GM12878 (cell line): Measurements from ENCODE around the gene LRRN1. TPM values are rescaled to one million over a fixed set of nuclear protein-coding genes. Genes with fewer than 3 reads are reported as not detected.

Experiments
- ATAC-seq: fragments of 200-7000 bp; cut with Tn5 transposase; 3 replicates; pipeline ENCODE4 v1.9.1; 2020; ENCODE audit warnings: mild to moderate bottlenecking, moderate library complexity
- BruUV-seq: library from RNA; stranded (reverse); fragments of 400-500 nt; replicated peaks from 2 replicates; lab custom pipeline; 2021; lab: Mats Ljungman, UMichigan
- CTCF ChIA-PET: fragments of 300-600 bp; sonication (Branson Sonifier 250); formaldehyde crosslinking; extraction: SDS; loops from one replicate; lab custom pipeline; 2021; ENCODE audit warnings: inconsistent platforms; lab: Yijun Ruan, JAX
- POLR2A ChIA-PET: fragments of 350-600 bp; formaldehyde crosslinking; extraction: SDS; loops from one replicate; lab custom pipeline; 2021; ENCODE audit warnings: inconsistent platforms; lab: Charles Lee
- RAD21 ChIA-PET: fragments of 300-600 bp; sonication (Branson Sonifier 250); formaldehyde crosslinking; loops from one replicate; lab custom pipeline; 2023; ENCODE audit warnings: antibody characterized with exemption; ENCODE audit not compliant: unreplicated experiment; lab: Charles Lee
- SMC1A ChIA-PET: fragments of 300-600 bp; sonication (Branson Sonifier 250); formaldehyde crosslinking; loops from one replicate; lab custom pipeline; 2023; ENCODE audit not compliant: unreplicated experiment, uncharacterized antibody; lab: Charles Lee
- DNase-seq: peaks from one replicate; pipeline ENCODE4 v3.0.0-alpha.2; 2011; ENCODE audit warnings: low read depth, low spot score
- FAIRE-seq: peaks from 3 replicates; lab custom pipeline; 2011; peaks lifted over from hg19 to GRCh38; lab: Jason Lieb, UNC
- H2AFZ ChIP-seq: 2 replicates; pipeline ENCODE4 v1.6.0; 2011; ENCODE audit warnings: low read depth, low read length, control low read depth; ENCODE audit not compliant: control insufficient read depth
- H3K27ac ChIP-seq: 2 replicates; pipeline ENCODE4 v1.5.1; 2011; ENCODE audit warnings: control low read depth; ENCODE audit not compliant: control insufficient read depth, insufficient read depth
- H3K27me3 ChIP-seq, 2 experiments: replicated peaks in 1 of 2; 2 replicates each; pipeline versions ENCODE4 v1.6.0 to v1.6.1; 2011; ENCODE audit warnings: low read length in 1 of 2; ENCODE audit not compliant: control insufficient read depth in 2 of 2, insufficient read depth in 2 of 2
- H3K36me3 ChIP-seq, 2 experiments: 2 replicates each; pipeline ENCODE4 v1.5.1; 2011; ENCODE audit warnings: low read length in 1 of 2; ENCODE audit not compliant: control insufficient read depth in 2 of 2, insufficient read depth in 2 of 2
- H3K4me1 ChIP-seq: 2 replicates; pipeline ENCODE4 v1.6.1; 2011; ENCODE audit warnings: mild to moderate bottlenecking, low read length, moderate library complexity, mixed read lengths; ENCODE audit not compliant: control insufficient read depth, insufficient read depth
- H3K4me2 ChIP-seq: 2 replicates; pipeline ENCODE4 v1.6.0; 2011; ENCODE audit warnings: control low read depth; ENCODE audit not compliant: control insufficient read depth, insufficient read depth
- H3K4me3 ChIP-seq: fragments of 200-600 bp; sonication (generic); 2 replicates; pipeline ENCODE4 v1.5.1; 2016
- H3K79me2 ChIP-seq: 2 replicates; pipeline ENCODE4 v1.6.0; 2011; ENCODE audit warnings: low read length; ENCODE audit not compliant: control insufficient read depth, insufficient read depth
- H3K9ac ChIP-seq: 2 replicates; pipeline ENCODE4 v1.8.0; 2011; ENCODE audit warnings: low read length, control low read depth, mixed read lengths; ENCODE audit not compliant: control insufficient read depth, insufficient read depth
- H3K9me3 ChIP-seq: replicated peaks from 3 replicates; pipeline ENCODE4 v1.5.1; 2011; ENCODE audit warnings: mild to moderate bottlenecking, low read length; ENCODE audit not compliant: control insufficient read depth, insufficient read depth
- H4K20me1 ChIP-seq: 2 replicates; pipeline ENCODE4 v1.6.0; 2011; ENCODE audit not compliant: control insufficient read depth, insufficient read depth
- BHLHE40 ChIP-seq, 2 experiments: fragments of 450-650 bp in 1 of 2; IDR thresholded peaks; 2 replicates each; pipeline ENCODE4 v1.6.1; 2011 to 2017; ENCODE audit warnings: low read depth in 2 of 2, borderline replicate concordance in 1 of 2, improper control_type of control experiment in 1 of 2, low read length in 1 of 2, mild to moderate bottlenecking in 1 of 2
- CHD4 ChIP-seq: fragments of 200-600 bp; sonication (generic); IDR thresholded peaks from 2 replicates; pipeline ENCODE4 v1.6.1; 2016; ENCODE audit warnings: mild to moderate bottlenecking
- JUNB ChIP-seq: IDR thresholded peaks from 2 replicates; pipeline ENCODE4 v1.6.1; 2016; ENCODE audit warnings: antibody characterized with exemption, mild to moderate bottlenecking
- KLF5 ChIP-seq: fragments of 450-650 bp; IDR thresholded peaks from 2 replicates; pipeline ENCODE4 v1.6.1; 2014; ENCODE audit warnings: mild to moderate bottlenecking; ENCODE audit not compliant: partially characterized antibody
- SMC3 ChIP-seq: IDR thresholded peaks from 2 replicates; pipeline ENCODE4 v1.6.1; 2011; ENCODE audit warnings: low read length, improper control_type of control experiment, borderline replicate concordance
- STAT3 ChIP-seq: IDR thresholded peaks from 2 replicates; pipeline ENCODE4 v1.6.1; 2011; ENCODE audit warnings: low read depth, low read length, improper control_type of control experiment
- USF1 ChIP-seq: IDR thresholded peaks from 2 replicates; pipeline ENCODE4 v1.6.1; 2011; ENCODE audit warnings: borderline replicate concordance, low read depth, mild to moderate bottlenecking, moderate library complexity, mixed read lengths, low read length; ENCODE audit not compliant: insufficient read depth; ENCODE audit errors: extremely low read length
- ZNF592 ChIP-seq: fragments of 450-650 bp; IDR thresholded peaks from 2 replicates; pipeline ENCODE4 v1.6.1; 2017; ENCODE audit warnings: mild to moderate bottlenecking, moderate library complexity
- ZZZ3 ChIP-seq: IDR thresholded peaks from 2 replicates; pipeline ENCODE4 v1.6.1; 2011; ENCODE audit warnings: low read depth; ENCODE audit not compliant: control insufficient read depth, insufficient read length
- WGBS: methylation state at CpG from one replicate; pipeline ENCODE4 v1.1.6; 2016; ENCODE audit warnings: low lambda C conversion rate; ENCODE audit not compliant: insufficient replicate concordance, insufficient coverage; ENCODE audit errors: missing lambda C conversion rate; 5-methylcytosine and 5-hydroxymethylcytosine counted together
- in situ Hi-C: fragments of 300-500 bp; cut with MboI; formaldehyde crosslinking; loops from 9 replicates; pipeline ENCODE4 v1.14.3; 2018; ENCODE audit warnings: mixed read lengths
- intact Hi-C: fragments of 100-400 bp; cut with micrococcal nuclease; formaldehyde crosslinking; loops from one replicate; pipeline ENCODE4 v1.14.2; 2022; ENCODE audit not compliant: unreplicated experiment
- polyA plus RNA-seq, 11 experiments: library from polyadenylated mRNA; depleted of rRNA in 4 of 11; unstranded in 6 of 11; stranded (reverse) in 5 of 11; fragments of >200 nt; fragmentation: Nextera tagmentation in 4 of 11; fragmentation: Illumina TruSeq in 1 of 11; extraction: Ambion mirVana in 4 of 11; extraction: Trizol in 1 of 11; gene quantifications; 1 replicate in 1 of 11; 2 replicates in 10 of 11; pipeline versions ENCODE4 v1.2.1 to v1.2.3, GENCODE V29; 2011 to 2016; ENCODE audit warnings: inconsistent platforms in 2 of 11, missing spikeins in 2 of 11, low read depth in 1 of 11
- total RNA-seq, 4 experiments: library from RNA; depleted of rRNA in 3 of 4; stranded (reverse); fragments of >200 nt in 3 of 4; fragmentation: Illumina TruSeq in 1 of 4; extraction: Trizol in 1 of 4; gene quantifications; 2 replicates each; pipeline versions ENCODE4 v1.2.1 to v1.2.3, GENCODE V29; 2013 to 2021
- TF ChIP-seq, protein P1 (sequence below): fragments of 450-650 bp; conservative IDR thresholded peaks from 2 replicates; pipeline ENCODE4 v1.6.1; 2017; ENCODE audit warnings: mild to moderate bottlenecking, moderate library complexity
- TF ChIP-seq, protein P2 (sequence below): IDR thresholded peaks from 2 replicates; pipeline ENCODE4 v1.6.1; 2011; ENCODE audit warnings: low read depth, mild to moderate bottlenecking, low read length, moderate library complexity, borderline replicate concordance; ENCODE audit errors: extremely low read depth
- TF ChIP-seq, protein P3 (sequence below): fragments of 450-650 bp; IDR thresholded peaks from 2 replicates; pipeline ENCODE4 v1.6.1; 2017; ENCODE audit warnings: mild to moderate bottlenecking

Gene LRRN1
- total and polyA plus RNA-seq, 10 of the 15 experiments (the other 5 are each of a cell fraction or from before 2014, with no cell fraction given), result 0.01 to 0.04 TPM; not detected in 8

DNA sequence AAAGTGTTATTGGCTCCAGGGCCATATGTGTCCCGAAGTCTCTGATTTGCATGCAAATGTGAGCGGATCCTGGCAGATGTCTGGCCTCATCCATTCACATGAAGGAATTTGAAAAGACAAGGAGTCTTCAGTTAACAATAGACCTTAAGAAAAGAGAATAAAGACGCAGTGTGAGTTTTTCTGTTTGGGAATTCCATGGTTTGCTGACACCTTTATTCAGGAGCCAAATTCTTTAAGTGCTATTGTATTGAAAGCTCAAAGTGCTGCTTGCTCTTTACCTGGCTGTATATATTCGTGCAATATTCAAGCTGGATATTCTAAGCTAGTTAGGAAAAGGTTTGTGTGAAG, 2.2 kb downstream of the LRRN1 start:
- no peak for ATAC-seq
- no peak overlapping the region for H3K4me2 ChIP-seq
- H3K79me2 ChIP-seq, result no peaks in the 10 kb centered on the region
- in situ Hi-C loops (no loop called here), intact Hi-C loops (no loop called here)
- FAIRE-seq, result no peak
- no peak overlapping the region for H3K27ac ChIP-seq
- 50% methylated on average over 4 of the region's 4 CpGs for WGBS
- no peak overlapping the region for H2AFZ ChIP-seq
- no peak for DNase-seq
- RAD21 ChIA-PET, result no interaction called here
- TF ChIP-seq, protein P1, sequence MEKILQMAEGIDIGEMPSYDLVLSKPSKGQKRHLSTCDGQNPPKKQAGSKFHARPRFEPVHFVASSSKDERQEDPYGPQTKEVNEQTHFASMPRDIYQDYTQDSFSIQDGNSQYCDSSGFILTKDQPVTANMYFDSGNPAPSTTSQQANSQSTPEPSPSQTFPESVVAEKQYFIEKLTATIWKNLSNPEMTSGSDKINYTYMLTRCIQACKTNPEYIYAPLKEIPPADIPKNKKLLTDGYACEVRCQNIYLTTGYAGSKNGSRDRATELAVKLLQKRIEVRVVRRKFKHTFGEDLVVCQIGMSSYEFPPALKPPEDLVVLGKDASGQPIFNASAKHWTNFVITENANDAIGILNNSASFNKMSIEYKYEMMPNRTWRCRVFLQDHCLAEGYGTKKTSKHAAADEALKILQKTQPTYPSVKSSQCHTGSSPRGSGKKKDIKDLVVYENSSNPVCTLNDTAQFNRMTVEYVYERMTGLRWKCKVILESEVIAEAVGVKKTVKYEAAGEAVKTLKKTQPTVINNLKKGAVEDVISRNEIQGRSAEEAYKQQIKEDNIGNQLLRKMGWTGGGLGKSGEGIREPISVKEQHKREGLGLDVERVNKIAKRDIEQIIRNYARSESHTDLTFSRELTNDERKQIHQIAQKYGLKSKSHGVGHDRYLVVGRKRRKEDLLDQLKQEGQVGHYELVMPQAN, result no peak
- TF ChIP-seq STAT3 (no peak), CHD4 (no peak), ZNF592 (no peak), KLF5 (no peak), ZZZ3 (no peak), USF1 (no peak), SMC3 (no peak), JUNB (no peak), BHLHE40 (IDR thresholded peaks at IDR 0.05; ENCODE audit: borderline replicate concordance in 1 of 2, low read depth in 2 of 2, low read length in 1 of 2) (no peak)
- TF ChIP-seq, protein P2, sequence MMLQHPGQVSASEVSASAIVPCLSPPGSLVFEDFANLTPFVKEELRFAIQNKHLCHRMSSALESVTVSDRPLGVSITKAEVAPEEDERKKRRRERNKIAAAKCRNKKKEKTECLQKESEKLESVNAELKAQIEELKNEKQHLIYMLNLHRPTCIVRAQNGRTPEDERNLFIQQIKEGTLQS, result no peak
- TF ChIP-seq, protein P3, sequence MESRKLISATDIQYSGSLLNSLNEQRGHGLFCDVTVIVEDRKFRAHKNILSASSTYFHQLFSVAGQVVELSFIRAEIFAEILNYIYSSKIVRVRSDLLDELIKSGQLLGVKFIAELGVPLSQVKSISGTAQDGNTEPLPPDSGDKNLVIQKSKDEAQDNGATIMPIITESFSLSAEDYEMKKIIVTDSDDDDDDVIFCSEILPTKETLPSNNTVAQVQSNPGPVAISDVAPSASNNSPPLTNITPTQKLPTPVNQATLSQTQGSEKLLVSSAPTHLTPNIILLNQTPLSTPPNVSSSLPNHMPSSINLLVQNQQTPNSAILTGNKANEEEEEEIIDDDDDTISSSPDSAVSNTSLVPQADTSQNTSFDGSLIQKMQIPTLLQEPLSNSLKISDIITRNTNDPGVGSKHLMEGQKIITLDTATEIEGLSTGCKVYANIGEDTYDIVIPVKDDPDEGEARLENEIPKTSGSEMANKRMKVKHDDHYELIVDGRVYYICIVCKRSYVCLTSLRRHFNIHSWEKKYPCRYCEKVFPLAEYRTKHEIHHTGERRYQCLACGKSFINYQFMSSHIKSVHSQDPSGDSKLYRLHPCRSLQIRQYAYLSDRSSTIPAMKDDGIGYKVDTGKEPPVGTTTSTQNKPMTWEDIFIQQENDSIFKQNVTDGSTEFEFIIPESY, result no peak
- TF ChIP-seq, all 136 proteins: peak for 0
- no peaks in the 10 kb centered on the region for H3K36me3 ChIP-seq
- H4K20me1 ChIP-seq, result no peaks in the 10 kb centered on the region
- H3K27me3 ChIP-seq, result peaks cover 4 to 10% of the 10 kb centered on the region in 2 experiments
- ChIA-PET POLR2A (no interaction called here), CTCF (no interaction called here), SMC1A (no interaction called here)
- no TSS peak for BruUV-seq
- H3K9me3 ChIP-seq, result no peaks in the 10 kb centered on the region
- no peaks in the 10 kb centered on the region for H3K4me1 ChIP-seq
- H3K9ac ChIP-seq, result no peak overlapping the region
- no peak overlapping the region for H3K4me3 ChIP-seq
